ENCODE data around the gene DAPK3.

Gene DAPK3

DNA sequence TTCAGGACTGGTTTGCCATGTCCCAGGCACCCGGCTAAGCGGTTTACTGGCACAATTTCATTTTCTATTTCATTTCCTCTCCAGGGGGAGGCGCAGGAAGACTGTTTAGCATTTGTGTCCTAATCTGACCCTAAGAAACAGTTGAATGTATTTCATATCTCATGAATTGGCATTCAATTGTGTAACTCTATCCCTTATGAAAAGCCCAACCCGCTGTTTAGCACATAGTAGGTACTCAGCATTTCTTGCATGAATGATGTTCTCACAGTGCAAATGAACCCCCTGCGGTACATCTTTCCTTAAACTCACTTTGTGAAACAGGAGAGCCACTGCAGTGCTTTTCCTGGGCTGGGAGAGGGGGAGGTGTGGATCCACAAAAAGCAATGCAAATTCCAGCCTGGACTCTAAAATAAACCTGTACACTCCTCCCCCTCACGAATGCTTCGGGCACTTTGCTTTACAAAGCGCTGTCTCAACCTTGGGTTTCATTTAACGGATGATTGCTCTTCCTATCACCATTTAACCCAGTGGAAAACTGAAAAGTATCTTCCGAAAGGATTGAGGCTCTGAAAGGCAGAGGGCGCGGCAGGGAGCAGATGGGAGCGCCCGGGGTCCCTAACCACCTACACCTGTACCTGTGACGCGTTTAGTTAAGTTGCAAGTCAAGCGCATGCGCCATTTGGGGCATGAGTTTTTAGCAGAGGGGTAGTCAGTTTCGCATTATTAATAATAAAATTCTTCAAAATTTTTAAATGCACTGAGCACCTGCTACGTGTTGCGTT is 15.6 kb upstream of the DAPK3 start:
- Histone ChIP-seq H2AFZ (ENCODE audit: low read length) (peak overlapping the region; percentile 82), H3K4me1 (ENCODE audit: insufficient read depth, low read length, poor library complexity, severe bottlenecking) (peaks cover 42% of the 10 kb centered on the region), H3K4me3 (ENCODE audit: low read length, poor library complexity, severe bottlenecking) (peak overlapping the region; percentile 98), H3K9me2 (replicated peaks; ENCODE audit: low read depth, low read length) (no peaks in the 10 kb centered on the region), H3K9ac (ENCODE audit: low read depth, low read length, poor library complexity, severe bottlenecking) (peak overlapping the region; percentile 79), H3K36me3 (ENCODE audit: insufficient read depth, low read length) (peaks cover 32% of the 10 kb centered on the region), H3K27me3 (ENCODE audit: insufficient read depth, low read length, poor library complexity, severe bottlenecking) (peaks cover 9% of the 10 kb centered on the region), H3K79me2 (ENCODE audit: insufficient read depth, low read length) (peaks cover 43% of the 10 kb centered on the region), H4K20me1 (ENCODE audit: insufficient read depth, low read length, poor library complexity, severe bottlenecking) (peaks cover 38% of the 10 kb centered on the region), H3K9me3 (ENCODE audit: insufficient read depth, low read depth, low read length) (no peaks in the 10 kb centered on the region), H3F3A (ENCODE audit: low read depth) (no peaks in the 10 kb centered on the region; the same call in 1 of the 2 replicates), H3K4me2 (ENCODE audit: low read depth, low read length, poor library complexity, severe bottlenecking) (peak overlapping the region; percentile 86)
- no peak for TF ChIP-seq EZH2phosphoT487 (IDR thresholded peaks at IDR 0.05; ENCODE audit: borderline replicate concordance)
- TF ChIP-seq, protein P1, sequence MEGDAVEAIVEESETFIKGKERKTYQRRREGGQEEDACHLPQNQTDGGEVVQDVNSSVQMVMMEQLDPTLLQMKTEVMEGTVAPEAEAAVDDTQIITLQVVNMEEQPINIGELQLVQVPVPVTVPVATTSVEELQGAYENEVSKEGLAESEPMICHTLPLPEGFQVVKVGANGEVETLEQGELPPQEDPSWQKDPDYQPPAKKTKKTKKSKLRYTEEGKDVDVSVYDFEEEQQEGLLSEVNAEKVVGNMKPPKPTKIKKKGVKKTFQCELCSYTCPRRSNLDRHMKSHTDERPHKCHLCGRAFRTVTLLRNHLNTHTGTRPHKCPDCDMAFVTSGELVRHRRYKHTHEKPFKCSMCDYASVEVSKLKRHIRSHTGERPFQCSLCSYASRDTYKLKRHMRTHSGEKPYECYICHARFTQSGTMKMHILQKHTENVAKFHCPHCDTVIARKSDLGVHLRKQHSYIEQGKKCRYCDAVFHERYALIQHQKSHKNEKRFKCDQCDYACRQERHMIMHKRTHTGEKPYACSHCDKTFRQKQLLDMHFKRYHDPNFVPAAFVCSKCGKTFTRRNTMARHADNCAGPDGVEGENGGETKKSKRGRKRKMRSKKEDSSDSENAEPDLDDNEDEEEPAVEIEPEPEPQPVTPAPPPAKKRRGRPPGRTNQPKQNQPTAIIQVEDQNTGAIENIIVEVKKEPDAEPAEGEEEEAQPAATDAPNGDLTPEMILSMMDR (conservative IDR thresholded peaks at IDR 0.05; ENCODE audit: low read length): peak; percentile 82

DNA sequence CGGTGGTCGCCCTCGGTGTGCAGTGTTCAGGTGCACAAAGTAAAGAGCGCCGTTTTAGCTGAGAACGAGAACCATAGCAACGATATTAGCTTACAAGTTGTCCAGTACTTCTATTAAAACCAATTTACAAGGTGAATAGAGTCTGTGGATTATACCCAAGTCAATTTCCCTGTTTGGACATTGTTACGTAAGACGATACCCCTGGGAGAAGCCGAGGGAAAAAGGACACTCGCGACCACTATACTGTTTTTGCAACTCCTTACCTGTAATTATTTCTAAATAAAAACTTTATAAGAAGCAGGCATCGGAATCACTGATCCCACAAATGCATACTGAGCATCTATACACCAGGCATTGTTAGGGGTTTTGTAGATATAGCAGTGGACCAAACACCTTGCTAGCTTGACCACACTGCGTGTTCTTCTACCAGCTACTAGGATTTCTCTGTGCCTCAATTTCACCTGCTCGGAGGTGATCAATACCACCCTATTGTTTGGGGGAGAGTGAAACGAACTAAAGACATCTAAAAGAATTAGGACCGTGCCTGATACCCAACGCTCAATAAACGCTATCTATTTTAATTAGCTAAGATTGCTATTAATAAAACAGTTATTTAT is 14.9 kb upstream of the DAPK3 start:
- Histone ChIP-seq H3K9ac (ENCODE audit: low read depth, low read length, poor library complexity, severe bottlenecking) (peak overlapping the region; percentile 79), H2AFZ (ENCODE audit: low read length) (peak overlapping the region; percentile 82)

DNA sequence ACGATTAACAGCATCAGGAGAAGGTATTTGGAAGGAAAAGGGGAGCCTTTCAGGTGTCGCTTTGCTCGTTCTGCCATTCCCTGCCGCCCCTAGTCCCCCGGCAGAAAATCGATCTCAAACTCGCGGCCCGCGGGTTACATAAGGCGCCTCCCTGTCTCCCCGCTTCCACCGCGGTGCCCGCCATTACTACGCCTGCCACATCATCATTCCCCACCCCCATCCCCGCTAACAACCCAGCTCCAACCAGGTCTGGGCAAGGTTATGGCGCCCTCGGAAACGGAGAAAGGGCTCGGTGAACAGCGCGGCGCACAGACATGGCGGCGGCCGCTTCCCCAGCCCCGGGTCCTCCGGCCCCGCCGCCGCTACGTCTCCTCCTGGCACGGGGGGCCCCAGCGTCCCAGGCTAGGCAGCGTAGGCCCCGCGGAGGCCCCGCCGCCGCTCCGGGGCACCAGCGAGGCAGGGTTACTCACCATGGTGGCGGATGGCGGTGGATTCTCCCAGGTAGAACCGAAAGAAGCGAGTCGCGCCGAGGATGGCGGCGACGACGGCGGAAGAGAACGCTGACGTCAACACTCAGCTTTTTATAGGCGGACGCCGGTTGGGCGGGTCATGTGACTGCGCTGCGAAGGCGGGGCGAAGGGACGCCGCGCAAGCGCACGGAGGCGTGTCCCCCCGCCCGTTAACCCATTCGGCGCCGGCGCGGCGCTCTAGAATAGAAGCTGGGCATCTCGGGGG is 14.2 kb upstream of the DAPK3 start, which contains the start of gene EEF2:
Gene EEF2 (minus strand): TSS at position 556 of the 735 bp plus-strand sequence. CDS start 83 bp downstream, at position 473.
- Histone ChIP-seq H3K36me3 (ENCODE audit: insufficient read depth, low read length) (peaks cover 46% of the 10 kb centered on the region), H3F3A (ENCODE audit: low read depth) (no peaks in the 10 kb centered on the region; the same call in 1 of the 2 replicates), H3K4me3 (ENCODE audit: low read length, poor library complexity, severe bottlenecking) (peak within 1 kb of the TSS; percentile 98), H3K9me3 (ENCODE audit: insufficient read depth, low read depth, low read length) (no peaks in the 10 kb centered on the region), H3K27me3 (ENCODE audit: insufficient read depth, low read length, poor library complexity, severe bottlenecking) (peaks cover 9% of the 10 kb centered on the region), H4K20me1 (ENCODE audit: insufficient read depth, low read length, poor library complexity, severe bottlenecking) (peaks cover 51% of the 10 kb centered on the region), H3K4me1 (ENCODE audit: insufficient read depth, low read length, poor library complexity, severe bottlenecking) (peaks cover 46% of the 10 kb centered on the region), H3K4me2 (ENCODE audit: low read depth, low read length, poor library complexity, severe bottlenecking) (peak within 1 kb of the TSS; percentile 96), H3K9me2 (replicated peaks; ENCODE audit: low read depth, low read length) (no peaks in the 10 kb centered on the region), H2AFZ (ENCODE audit: low read length) (peak within 1 kb of the TSS; percentile 82), H3K79me2 (ENCODE audit: insufficient read depth, low read length) (peaks cover 57% of the 10 kb centered on the region), H3K9ac (ENCODE audit: low read depth, low read length, poor library complexity, severe bottlenecking) (peak within 1 kb of the TSS; percentile 98)
- TF ChIP-seq EZH2phosphoT487 (IDR thresholded peaks at IDR 0.05; ENCODE audit: borderline replicate concordance): no peak
- TF ChIP-seq, protein P1 (conservative IDR thresholded peaks at IDR 0.05; ENCODE audit: low read length): no peak

More for the DNA sequence above, 14.9 kb upstream of the DAPK3 start:
- H3K4me3 ChIP-seq (ENCODE audit: low read length, poor library complexity, severe bottlenecking): peak overlapping the region; percentile 98
- peaks cover 39% of the 10 kb centered on the region for H3K36me3 ChIP-seq (ENCODE audit: insufficient read depth, low read length)
- no peaks in the 10 kb centered on the region; the same call in 1 of the 2 replicates for H3F3A ChIP-seq (ENCODE audit: low read depth)
- no peak for TF ChIP-seq EZH2phosphoT487 (IDR thresholded peaks at IDR 0.05; ENCODE audit: borderline replicate concordance)
- TF ChIP-seq, protein P1 (conservative IDR thresholded peaks at IDR 0.05; ENCODE audit: low read length): no peak
- peaks cover 45% of the 10 kb centered on the region for H4K20me1 ChIP-seq (ENCODE audit: insufficient read depth, low read length, poor library complexity, severe bottlenecking)
- H3K79me2 ChIP-seq (ENCODE audit: insufficient read depth, low read length): peaks cover 50% of the 10 kb centered on the region
- peaks cover 9% of the 10 kb centered on the region for H3K27me3 ChIP-seq (ENCODE audit: insufficient read depth, low read length, poor library complexity, severe bottlenecking)
- peaks cover 46% of the 10 kb centered on the region for H3K4me1 ChIP-seq (ENCODE audit: insufficient read depth, low read length, poor library complexity, severe bottlenecking)
- H3K9me3 ChIP-seq (ENCODE audit: insufficient read depth, low read depth, low read length): no peaks in the 10 kb centered on the region
- peak overlapping the region; percentile 86 for H3K4me2 ChIP-seq (ENCODE audit: low read depth, low read length, poor library complexity, severe bottlenecking)
- no peaks in the 10 kb centered on the region for H3K9me2 ChIP-seq (replicated peaks; ENCODE audit: low read depth, low read length)

Measured in Loucy (cell line).